ENCODE results near the gene NCOA4.
"Not testable (repeated sequence)": the region's sequence is repeated elsewhere in the genome, so short reads cannot be mapped to it uniquely, and the experiment has no call there.

The NCOA4 gene

DNA sequence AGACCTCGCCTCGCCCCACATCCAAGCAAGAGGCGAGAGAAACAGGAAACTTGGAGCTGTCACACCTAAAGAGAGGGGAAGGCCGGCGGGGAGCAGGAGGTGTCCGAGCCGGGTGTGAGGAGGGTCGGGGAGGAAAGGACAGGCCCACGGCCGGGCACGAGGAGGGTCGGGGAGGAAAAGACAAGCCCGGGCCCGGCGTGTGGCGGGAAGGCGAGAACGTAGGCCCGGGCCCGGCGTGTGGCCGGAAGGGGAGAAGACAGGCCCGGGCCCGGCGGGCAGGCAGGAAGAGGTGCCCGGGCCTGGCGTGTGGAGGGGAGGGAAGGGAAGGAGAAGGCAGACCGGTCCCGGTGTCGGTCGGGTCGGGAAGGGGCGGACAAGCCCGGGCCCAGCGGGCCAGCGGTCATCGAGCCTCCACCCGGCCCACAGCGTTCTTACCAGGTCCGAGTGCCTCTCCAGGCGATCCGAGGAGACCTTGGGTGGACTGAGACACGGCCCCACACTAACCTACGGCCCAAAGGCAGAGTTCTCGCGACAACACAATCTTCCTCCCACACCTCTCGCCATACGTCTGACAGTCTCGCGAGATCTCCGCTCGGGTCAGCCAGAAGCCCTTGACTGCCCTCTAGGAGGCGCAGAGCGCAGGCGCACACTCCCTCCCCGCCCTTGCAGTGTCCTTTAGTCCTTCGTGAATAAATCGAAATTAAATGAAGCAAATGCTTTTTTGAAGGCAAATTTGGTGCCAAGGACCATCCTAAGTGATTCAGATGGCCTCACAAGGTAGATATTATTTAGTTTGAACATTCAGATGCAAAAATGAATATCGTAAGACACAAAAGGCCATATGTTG is at the start of gene NCOA4:
NCOA4 (minus strand) TSS at position 533 of the 847 bp plus-strand sequence. CDS start 13,943 bp downstream, outside the sequence.
- FAIRE-seq: no peak

DNA sequence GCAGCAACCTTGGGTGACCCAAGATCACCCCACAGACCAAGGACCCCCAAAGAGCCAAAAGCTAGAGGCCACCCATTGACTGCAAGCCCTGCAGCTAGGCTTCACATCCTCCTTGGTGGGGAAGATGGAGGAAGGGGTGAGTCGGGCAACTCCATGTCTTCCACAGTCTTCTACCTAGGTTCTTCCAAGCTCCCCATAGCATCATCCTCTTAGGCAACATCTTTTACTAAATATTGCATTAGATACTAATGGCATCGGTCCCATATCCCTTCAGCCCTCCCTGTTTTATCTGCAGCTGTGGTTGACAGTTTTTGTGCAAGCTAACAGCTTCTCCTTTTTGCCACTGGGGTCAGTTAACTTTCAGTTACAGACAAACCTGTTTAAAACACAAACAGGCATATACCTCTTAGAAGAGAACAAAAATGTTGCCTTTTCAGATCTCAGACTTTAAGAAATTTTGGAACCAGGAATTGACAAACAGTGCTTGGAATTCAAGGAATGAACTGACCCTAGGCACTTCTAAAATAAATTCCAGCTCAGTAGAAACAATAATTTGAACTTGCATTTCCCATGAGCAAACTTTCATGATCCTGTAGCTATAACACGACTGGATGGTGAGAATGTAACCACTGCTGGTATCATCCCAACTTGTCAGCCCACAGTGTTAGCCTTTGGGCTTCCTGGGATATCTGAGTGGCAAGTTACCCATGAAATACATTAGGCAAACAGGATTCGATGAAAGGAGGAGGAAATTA is 49.6 kb upstream of the NCOA4 start:
- FAIRE-seq: no peak

DNA sequence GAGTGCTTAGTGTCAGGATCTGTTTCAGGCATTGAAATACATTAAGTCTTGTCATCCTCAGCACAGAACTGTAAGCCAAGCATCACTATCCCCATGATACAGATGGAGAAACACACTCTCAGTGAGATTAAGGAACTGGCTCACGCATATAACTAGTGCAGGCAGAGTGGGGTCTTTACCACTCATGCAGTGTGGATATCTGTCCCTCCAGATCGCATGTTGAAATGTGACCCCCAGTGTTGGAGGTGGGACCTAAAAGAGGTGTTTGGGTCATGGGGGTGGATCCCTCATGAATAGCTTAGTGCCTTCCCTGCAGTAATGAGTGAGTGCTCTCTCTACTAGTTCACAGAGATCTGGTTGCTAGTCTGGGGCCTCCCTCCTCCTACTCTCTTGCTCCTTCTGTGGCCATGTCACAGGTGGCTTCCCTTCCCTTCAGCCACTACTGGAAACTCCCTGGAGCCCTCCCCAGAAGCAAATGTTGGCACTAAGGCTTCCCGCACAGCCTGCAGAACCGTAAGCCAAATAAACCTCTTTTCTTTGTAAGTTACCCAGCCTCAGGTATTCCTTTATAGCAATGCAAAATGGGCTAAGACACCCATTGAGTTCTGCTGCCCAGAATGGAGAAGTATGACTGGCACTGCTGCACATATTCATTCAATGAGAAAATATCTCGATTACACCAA is 47.4 kb upstream of the NCOA4 start:
- FAIRE-seq: no peak

DNA sequence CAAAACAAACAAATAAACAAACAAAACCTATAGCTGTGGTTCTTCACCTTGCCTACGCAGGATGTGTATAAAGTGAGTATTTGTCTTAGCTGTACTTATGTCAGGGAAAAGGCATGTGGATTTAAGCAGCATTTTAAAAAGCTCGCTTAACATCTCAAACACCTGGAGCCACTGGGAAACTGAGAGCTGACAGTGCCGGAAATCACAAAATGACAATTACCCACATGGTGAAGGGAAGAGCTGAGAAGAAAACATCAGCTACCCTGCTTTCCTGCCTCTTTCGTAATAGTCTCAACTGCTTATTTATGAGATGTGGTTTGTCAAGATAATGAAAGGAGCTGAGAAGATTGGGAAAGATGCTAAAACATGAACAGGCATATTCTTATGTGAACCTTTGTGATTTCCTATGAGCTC is 46.7 kb upstream of the NCOA4 start:
- no peak for FAIRE-seq

DNA sequence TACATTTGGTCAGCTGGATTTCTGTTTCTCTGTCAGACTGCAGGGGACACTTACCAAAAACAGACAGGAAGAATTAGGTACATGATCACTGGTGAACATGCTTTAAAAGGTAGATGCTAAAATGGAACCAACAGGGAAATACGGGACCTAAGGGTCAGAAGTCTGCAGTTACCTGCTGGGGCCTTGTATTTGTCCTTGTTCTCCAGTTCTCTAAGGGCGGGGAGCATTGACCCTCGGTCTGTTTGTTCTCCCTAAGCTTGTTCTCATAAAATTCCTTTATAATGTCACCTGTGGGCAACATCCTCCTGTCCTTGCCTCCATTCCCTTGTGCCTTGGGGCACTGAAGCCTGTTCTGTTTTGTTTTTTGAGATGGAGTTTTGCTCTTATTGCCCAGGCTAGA is 45.4 kb upstream of the NCOA4 start:
- no peak for FAIRE-seq

DNA sequence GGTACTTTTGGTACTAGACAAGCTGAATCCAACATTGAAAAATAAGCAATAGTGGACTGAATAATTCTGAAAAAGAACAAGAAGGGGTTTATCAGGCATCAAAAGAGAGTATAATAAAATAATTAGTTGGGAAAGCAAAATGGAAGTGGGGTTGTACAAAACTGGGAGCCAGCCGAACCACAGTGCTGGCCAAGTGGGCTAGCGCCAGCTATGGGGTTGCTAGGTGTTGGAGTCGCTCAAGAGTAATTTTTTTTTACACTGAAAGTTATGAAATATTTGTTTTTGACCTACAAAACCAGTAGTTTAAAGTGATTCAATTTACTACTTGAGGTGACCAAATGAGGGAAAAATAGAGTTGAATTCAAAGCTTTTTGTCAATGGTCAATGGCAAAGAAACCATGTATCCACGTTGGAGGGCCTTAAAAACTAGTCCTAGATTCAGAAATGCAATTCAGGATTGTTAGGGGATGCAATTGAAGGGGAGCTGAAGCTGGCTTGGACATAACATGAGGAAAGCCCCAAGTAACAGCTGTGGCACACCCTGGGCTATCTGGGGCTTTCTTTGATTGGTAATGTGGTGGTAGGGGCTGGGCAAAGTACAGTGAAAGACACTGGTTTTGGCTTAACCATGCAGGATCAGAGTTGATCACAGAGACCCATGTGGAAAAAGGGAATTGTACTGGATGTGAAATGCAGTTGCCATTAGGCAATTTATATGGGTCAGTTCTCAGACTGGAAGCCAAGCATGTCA is 43.9 kb upstream of the NCOA4 start:
- FAIRE-seq: no peak

DNA sequence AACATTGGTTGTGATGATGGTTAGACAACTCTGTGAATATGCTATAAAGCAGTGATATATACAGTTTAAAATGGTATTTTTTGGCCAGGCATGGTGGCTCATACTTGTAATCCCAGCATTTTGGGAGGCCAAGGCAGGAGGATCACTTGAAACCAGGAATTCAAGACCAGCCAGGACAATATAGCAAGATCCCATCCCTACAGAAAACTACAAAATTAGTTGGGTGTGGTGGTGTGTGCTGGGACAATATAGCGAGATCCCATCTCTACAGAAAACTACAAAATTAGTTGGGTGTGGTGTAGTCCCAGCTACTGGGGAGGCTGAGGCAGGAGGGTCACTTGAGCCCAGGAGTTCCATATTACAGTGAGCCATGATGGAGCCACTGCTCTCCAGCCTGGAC is 43.1 kb upstream of the NCOA4 start:
- no peak for FAIRE-seq

DNA sequence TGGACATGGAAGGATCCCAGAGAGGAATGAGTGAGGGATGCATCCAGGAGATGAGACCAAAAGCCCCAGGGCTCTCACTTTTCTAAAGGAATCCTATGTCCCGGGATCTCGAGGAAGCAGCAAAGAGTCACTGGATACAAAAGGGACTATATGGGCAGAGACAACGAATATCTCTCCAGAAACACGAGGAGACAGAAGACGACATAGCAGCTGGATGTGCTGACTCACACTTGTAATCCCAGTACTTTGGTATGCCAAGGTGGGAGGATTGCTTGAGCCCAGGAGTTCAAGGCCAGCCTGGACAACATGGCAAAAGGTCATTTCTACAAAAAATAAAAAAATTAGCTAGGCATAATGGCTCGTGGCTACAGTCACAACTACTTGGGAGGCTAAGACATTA is 40.3 kb upstream of the NCOA4 start:
- no peak for FAIRE-seq

DNA sequence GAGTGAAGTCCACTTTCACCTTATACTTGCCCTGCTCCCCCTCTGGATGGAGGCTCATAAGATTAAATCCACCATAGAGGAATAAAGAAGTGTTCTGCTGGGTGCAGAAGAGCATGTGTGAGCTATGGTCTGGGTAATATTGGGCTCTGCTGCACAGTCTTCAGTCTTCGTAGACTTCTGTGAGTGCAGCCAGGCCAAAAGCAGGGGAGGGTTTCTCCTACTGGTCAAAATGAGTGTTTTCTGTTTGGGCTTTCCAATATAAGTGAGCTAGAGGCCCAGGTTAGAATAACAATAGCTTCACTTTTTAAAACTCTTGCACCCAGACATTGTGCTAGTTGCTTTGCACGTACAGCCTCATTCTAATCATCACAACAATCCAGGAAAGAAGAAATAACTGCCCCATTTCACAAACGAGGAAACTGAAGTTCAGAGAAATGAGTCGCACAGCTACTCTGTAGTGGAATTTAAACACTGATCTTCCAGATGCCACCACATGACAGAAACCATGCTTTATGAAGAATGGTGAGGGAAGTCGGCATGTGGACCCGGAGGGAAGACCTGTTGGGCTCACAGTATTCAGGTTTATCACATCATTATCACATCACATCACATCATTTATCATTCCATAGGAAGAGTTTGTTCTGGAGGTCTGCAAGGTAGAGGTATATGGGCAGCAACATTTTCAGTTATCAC is 39.5 kb upstream of the NCOA4 start:
- no peak for FAIRE-seq

DNA sequence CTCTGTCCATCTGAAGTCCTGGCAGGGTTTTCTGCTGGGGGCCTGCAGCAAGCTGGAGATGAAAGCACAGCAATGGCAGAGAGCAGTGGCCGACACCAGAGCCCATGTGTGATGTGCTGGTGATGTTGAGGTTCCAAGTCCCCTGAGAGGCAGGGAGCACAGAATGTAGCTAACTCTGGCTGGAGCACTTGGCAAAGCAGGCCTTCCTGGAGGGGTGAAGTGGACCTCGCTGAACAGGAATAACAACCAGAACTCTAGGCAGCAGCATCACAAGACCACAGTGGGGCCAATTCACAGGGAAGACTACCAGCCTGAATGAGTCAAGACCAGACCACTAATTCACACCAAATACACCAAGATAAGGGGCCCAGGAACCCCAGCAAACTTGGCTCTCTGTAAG is 38.5 kb upstream of the NCOA4 start:
- no peak for FAIRE-seq

DNA sequence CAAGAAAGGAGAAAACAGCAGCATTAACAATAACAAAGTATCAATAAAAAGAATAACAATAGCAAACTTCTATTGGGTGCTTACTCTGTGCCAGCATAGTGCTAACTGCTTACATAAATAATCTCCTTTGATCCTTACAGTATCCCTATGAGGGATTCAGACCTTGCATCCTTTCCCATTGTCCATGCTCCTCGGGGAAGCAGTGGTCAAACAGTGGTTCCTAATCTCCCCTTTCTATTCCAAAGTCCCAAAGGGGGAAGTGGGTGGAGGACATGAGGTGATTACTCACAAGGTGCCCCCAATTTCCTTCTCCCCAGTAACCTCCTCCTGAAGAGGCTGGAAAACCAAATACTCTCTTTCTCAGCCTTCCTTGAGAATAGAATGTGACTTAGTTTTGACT is 37.7 kb upstream of the NCOA4 start:
- FAIRE-seq: no peak

DNA sequence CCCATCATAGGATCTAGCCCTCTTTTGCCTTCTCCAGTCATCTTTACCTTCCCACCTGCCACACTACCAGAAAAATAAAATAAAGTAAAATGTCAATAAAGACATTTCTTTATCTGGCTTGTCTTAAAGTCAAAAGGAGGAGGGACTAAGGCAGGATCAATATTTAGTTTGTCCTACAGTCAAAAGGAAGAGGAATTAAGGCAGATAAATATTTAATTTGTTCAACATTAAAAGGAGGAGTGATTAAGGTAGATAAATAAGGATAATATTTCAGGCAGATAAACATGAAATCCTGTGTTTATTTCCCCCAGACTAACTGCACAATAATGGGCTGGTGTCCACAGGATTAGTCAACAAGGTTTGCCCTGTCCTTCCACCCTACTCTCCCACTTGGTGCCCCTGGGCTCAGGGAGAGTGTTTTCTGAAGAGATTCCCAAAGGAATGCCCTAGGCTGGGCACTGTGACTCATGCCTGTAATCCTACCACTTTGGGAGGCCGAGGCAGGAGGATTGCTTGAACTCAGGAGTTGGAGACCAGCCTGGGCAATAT is 33.9 kb upstream of the NCOA4 start:
- FAIRE-seq: no peak

DNA sequence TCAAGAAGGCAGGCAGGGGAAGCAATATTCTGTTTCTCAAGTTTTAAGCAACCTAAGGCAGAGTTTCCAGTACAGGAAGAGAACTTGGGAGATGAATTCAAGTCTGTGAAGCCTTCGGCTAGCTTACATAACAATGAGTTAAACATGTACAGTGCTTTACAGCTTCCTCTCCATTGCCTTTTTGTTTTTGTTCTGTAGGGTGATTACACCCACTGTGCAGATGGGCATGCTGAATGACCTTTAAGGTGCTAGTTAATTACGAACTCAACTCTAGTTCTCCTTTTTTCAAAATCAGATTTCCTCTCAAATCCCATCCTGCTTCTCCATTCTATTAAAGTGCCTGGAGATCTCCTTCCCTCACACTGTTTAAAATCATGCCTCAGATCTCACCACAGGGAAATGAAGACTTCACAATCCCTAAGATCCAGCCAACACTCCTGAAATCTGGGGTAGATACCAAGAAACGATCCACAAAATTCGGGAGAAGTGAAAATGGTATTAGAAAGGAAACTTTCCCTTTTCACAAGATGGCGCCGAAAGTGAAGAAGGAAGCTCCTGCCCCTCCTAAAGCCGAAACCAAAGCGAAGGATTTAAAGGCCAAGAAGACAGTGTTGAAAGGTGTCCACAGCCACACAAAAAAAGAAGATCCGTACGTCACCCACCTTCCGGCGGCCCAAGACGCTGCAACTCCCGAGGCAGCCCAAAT is 32.5 kb upstream of the NCOA4 start:
- no peak for FAIRE-seq

DNA sequence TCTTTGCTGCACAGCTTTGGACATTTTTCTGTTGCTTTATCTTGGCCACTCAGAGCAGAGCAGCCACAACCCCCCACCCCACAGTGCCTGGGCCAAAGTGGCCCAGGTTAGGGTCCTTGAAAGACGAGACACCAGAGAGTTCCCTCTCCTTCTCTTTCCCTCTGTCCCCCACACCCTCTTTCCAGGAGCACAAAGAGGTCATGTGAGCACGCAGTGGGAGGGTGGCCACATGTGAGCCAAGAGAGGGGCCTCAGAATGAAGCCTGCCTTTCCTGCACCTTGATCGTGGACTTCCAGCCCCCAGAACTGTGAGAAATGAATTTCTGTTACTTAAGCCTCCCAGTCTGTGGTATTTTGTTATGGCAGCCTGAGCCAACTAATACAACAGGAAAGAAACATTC is 30.3 kb upstream of the NCOA4 start:
- FAIRE-seq: no peak

DNA sequence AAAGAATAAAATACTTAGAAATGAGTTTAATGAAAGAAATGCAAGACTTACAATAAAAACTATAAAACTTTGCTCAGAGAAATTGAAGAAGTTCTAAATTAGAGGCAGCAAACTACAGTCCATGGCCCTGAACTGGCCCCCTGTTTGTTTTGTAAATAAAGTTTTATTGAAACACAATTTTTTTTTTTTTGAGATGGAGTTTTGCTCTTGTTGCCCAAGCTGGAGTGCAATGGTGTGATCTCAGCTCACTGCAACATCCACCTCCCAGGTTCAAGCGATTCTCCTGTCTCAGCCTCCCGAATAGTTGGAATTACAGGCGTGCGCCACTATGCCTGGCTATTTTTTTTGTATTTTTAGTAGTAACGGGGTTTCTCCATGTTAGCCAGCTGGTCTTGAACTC is 27.5 kb upstream of the NCOA4 start:
- not testable (repeated sequence) for FAIRE-seq

DNA sequence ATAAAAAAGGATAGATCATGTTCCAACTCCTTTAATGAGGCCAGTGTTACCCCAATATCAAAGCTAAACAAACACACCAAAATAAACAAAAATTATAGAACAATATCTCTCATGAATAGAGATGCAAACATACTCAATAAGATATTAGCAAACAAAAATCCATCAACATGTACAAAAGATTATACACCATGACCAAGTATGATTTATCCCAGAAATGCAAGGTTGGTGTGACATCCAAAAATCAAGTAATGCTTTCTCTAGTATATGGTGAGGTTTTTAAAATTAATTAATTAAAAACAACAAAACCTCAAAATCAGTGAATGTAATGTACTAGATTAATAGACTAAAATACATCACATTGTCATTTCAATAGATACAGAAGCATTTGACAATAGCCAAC is 26.6 kb upstream of the NCOA4 start:
- FAIRE-seq: no peak

DNA sequence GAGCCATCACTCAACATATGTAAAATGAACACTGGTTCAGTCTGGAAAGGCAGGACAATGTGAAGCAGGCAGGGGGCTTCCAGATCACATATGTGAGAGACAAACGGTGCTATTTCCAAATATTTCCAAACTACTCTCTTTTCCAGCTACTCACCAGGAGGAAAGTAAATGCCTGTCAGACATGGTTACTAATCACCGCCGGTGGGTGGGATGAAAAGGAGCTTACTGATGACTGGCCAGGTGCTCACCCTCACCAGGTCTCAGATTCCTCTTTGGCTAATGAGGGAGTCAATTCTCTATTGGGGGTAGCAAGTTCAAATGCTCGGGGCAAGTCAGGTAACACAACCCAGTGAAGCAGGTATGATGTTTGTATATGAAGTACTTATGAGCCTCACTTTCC is 25.3 kb upstream of the NCOA4 start:
- FAIRE-seq: no peak

DNA sequence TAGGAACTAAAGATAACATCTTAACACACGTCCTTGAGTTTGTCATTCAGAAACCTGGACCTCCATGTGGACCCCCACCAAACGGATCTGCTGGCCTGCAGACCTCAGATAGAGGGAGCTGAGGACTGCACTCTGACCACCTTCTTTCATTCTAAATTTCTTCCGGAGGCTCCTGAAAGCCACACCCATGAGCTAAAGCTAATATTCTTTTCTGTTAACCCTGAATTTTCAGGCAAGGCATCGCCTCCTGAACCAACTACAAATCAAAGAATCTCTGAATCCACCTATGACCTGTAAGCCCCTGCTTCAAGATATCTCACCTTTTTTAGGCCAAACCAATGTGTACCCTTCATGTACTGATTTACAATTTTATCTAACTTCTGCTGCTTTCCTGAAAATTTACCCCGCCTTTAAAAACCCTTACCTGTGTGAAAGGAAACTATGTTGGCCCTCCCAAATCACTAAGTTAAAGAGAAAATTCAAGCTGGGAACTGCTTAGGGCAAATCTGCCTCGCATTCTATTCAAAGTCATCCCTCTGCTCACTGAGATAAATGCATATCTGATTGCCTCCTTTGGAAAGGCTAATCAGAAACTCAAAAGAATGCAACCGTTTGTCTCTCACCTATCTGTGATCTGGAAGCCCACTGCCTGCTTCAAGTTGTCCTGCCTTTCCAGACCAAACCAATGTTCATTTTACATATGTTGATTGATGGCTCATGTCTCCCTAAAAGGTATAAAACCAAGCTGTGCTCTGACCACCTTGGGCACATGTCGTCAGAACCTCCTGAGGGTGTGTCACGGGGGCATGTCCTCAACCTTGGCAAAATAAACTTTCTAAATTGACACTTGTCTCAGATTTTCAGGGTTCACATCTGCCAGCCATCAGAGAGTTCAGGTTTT is 23.4 kb upstream of the NCOA4 start:
- no peak for FAIRE-seq

DNA sequence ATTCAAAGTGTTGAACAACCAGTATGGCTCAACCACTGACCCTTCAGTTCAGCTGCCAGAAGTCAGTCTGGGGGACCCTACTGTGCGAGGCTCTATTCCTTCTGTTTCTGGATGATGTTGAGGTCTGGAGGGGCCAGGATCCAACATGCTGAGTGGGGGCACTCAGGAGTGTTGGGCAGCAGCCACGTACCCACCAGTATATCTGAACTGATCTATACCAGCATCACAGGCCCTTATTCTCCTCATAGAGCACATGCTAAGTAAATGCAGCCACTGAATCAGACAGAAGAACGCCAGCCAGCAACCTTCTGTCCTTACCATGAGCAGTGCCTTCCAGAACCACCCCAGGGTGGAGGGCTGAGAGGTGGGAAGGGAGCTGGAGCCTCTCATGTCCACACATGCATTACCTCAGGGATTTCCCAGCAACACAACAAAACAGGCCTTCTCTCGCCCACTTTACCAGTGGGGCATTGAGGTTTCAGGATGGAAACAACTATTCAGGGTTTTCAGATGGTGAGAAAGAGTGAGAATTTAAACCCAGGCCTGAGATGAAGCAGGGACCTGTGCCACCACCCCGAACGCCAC is 22.5 kb upstream of the NCOA4 start:
- FAIRE-seq: no peak

Data from A204.1 (cell line).